ENCODE results near the gene MMP26.

The MMP26 gene

GRCh38 chr11:4664786-4665185, 39.8 kb upstream of the MMP26 start:
- Histone ChIP-seq H3K27me3 (ENCODE audit: low read depth, low read length) (no peaks in the 10 kb centered on the region), H3K4me2 (ENCODE audit: low read length) (no peak overlapping the region), H3K27ac (ENCODE audit: low read length) (no peak overlapping the region), H3K9ac (ENCODE audit: low read length) (no peak overlapping the region), H3K36me3 (replicated peaks; ENCODE audit: low read depth, low read length) (no peaks in the 10 kb centered on the region), H2AFZ (ENCODE audit: low read depth, low read length) (no peak overlapping the region), H4K20me1 (ENCODE audit: insufficient read depth, low read length) (no peaks in the 10 kb centered on the region), H3K4me1 (ENCODE audit: low read length) (peaks cover 5% of the 10 kb centered on the region), H3K4me3 (ENCODE audit: low read length) (no peak overlapping the region), H3K9me3 (ENCODE audit: insufficient read depth, low read length) (no peaks in the 10 kb centered on the region), H3K79me2 (ENCODE audit: low read length) (no peaks in the 10 kb centered on the region)
- TF ChIP-seq EZH2phosphoT487 (IDR thresholded peaks at IDR 0.05; ENCODE audit: low read depth) (no peak), CTCF (IDR thresholded peaks at IDR 0.05; ENCODE audit: low read depth, low read length) (no peak)

GRCh38 chr11:4665424-4665823, 39.2 kb upstream of the MMP26 start:
- H3K9me3 ChIP-seq (ENCODE audit: insufficient read depth, low read length) = no peaks in the 10 kb centered on the region
- no peak overlapping the region for H3K4me2 ChIP-seq (ENCODE audit: low read length)
- no peaks in the 10 kb centered on the region for H3K79me2 ChIP-seq (ENCODE audit: low read length)
- no peak overlapping the region for H2AFZ ChIP-seq (ENCODE audit: low read depth, low read length)
- H3K9ac ChIP-seq (ENCODE audit: low read length) = no peak overlapping the region
- peaks cover 6% of the 10 kb centered on the region for H3K4me1 ChIP-seq (ENCODE audit: low read length)
- no peak overlapping the region for H3K4me3 ChIP-seq (ENCODE audit: low read length)
- no peak overlapping the region for H3K27ac ChIP-seq (ENCODE audit: low read length)
- no peak for TF ChIP-seq EZH2phosphoT487 (IDR thresholded peaks at IDR 0.05; ENCODE audit: low read depth)
- TF ChIP-seq CTCF (IDR thresholded peaks at IDR 0.05; ENCODE audit: low read depth, low read length) = no peak
- H4K20me1 ChIP-seq (ENCODE audit: insufficient read depth, low read length) = no peaks in the 10 kb centered on the region
- H3K36me3 ChIP-seq (replicated peaks; ENCODE audit: low read depth, low read length) = no peaks in the 10 kb centered on the region
- no peaks in the 10 kb centered on the region for H3K27me3 ChIP-seq (ENCODE audit: low read depth, low read length)

GRCh38 chr11:4671741-4672140, 32.8 kb upstream of the MMP26 start:
- Histone ChIP-seq H3K79me2 (ENCODE audit: low read length) (no peaks in the 10 kb centered on the region), H3K27ac (ENCODE audit: low read length) (no peak overlapping the region)

GRCh38 chr11:4672470-4672869, 32.1 kb upstream of the MMP26 start:
- Histone ChIP-seq H4K20me1 (ENCODE audit: insufficient read depth, low read length) (no peaks in the 10 kb centered on the region), H2AFZ (ENCODE audit: low read depth, low read length) (no peak overlapping the region), H3K27me3 (ENCODE audit: low read depth, low read length) (no peaks in the 10 kb centered on the region), H3K4me2 (ENCODE audit: low read length) (no peak overlapping the region), H3K79me2 (ENCODE audit: low read length) (no peaks in the 10 kb centered on the region), H3K9me3 (ENCODE audit: insufficient read depth, low read length) (no peaks in the 10 kb centered on the region), H3K4me1 (ENCODE audit: low read length) (peaks cover 8% of the 10 kb centered on the region), H3K9ac (ENCODE audit: low read length) (no peak overlapping the region), H3K4me3 (ENCODE audit: low read length) (no peak overlapping the region), H3K27ac (ENCODE audit: low read length) (no peak overlapping the region), H3K36me3 (replicated peaks; ENCODE audit: low read depth, low read length) (no peaks in the 10 kb centered on the region)
- TF ChIP-seq EZH2phosphoT487 (IDR thresholded peaks at IDR 0.05; ENCODE audit: low read depth) (no peak), CTCF (IDR thresholded peaks at IDR 0.05; ENCODE audit: low read depth, low read length) (no peak)

More at GRCh38 chr11:4671741-4672140, 32.8 kb upstream of the MMP26 start:
- H3K4me1 ChIP-seq (ENCODE audit: low read length) = peaks cover 6% of the 10 kb centered on the region
- TF ChIP-seq CTCF (IDR thresholded peaks at IDR 0.05; ENCODE audit: low read depth, low read length) (no peak), EZH2phosphoT487 (IDR thresholded peaks at IDR 0.05; ENCODE audit: low read depth) (no peak)
- H3K4me2 ChIP-seq (ENCODE audit: low read length) = no peak overlapping the region
- no peaks in the 10 kb centered on the region for H4K20me1 ChIP-seq (ENCODE audit: insufficient read depth, low read length)
- no peak overlapping the region for H3K4me3 ChIP-seq (ENCODE audit: low read length)
- no peaks in the 10 kb centered on the region for H3K36me3 ChIP-seq (replicated peaks; ENCODE audit: low read depth, low read length)
- H3K27me3 ChIP-seq (ENCODE audit: low read depth, low read length) = no peaks in the 10 kb centered on the region
- no peak overlapping the region for H2AFZ ChIP-seq (ENCODE audit: low read depth, low read length)
- no peaks in the 10 kb centered on the region for H3K9me3 ChIP-seq (ENCODE audit: insufficient read depth, low read length)
- H3K9ac ChIP-seq (ENCODE audit: low read length) = no peak overlapping the region
